Muscle of arm (tissue), 12 donors: ENCODE results near the gene P4HA2. TPM values are rescaled to one million over a fixed set of nuclear protein-coding genes. Genes with fewer than 3 reads are reported as not detected.

Experiments used
- DNase-seq: peaks from one replicate; pipeline ENCODE4 v3.0.0-alpha.2; 2013
- polyA plus RNA-seq, 12 donors: library from polyadenylated mRNA; unstranded; fragments of 120-200 nt; gene quantifications; one replicate each; pipeline ENCODE4 v1.2.1, GENCODE V29; 2013; ENCODE audit not compliant: insufficient read length in 12 of 12

P4HA2 gene
- polyA plus RNA-seq, 12 donors = 31.0 to 87.0 (median 60.9) TPM; not detected in 1

GRCh38 chr5:132253452-132254320 lies 26.0 kb upstream of the P4HA2 start:
- DNase-seq = no peak

GRCh38 chr5:132253008-132253441 lies 25.4 kb upstream of the P4HA2 start:
- DNase-seq = no peak

GRCh38 chr5:132251220-132251725 lies 23.6 kb upstream of the P4HA2 start:
- no peak for DNase-seq

GRCh38 chr5:132250547-132250946 lies 22.9 kb upstream of the P4HA2 start:
- no peak for DNase-seq

- no peak for DNase-seq
These were observed 19.2 kb upstream of the P4HA2 start for GRCh38 chr5:132246806-132247205.

- no peak for DNase-seq
These were observed 17.9 kb upstream of the P4HA2 start for GRCh38 chr5:132245593-132245992.

GRCh38 chr5:132243366-132243977 lies 15.8 kb upstream of the P4HA2 start:
- no peak for DNase-seq

GRCh38 chr5:132239776-132240175 lies 12.1 kb upstream of the P4HA2 start:
- no peak for DNase-seq

- DNase-seq = no peak
These were observed 11.3 kb upstream of the P4HA2 start for GRCh38 chr5:132238901-132239500.

GRCh38 chr5:132238169-132238744 lies 10.6 kb upstream of the P4HA2 start:
- DNase-seq = peak; percentile 67

- no peak for DNase-seq
These were observed 10.0 kb upstream of the P4HA2 start for GRCh38 chr5:132237670-132238069.

- DNase-seq = no peak
These were observed 9.5 kb upstream of the P4HA2 start for GRCh38 chr5:132237141-132237540.

GRCh38 chr5:132235340-132235739 lies 7.7 kb upstream of the P4HA2 start:
- no peak for DNase-seq

GRCh38 chr5:132234684-132235062 lies 7.0 kb upstream of the P4HA2 start:
- no peak for DNase-seq

- DNase-seq = no peak
These were observed 6.4 kb upstream of the P4HA2 start for GRCh38 chr5:132233811-132234683.

- no peak for DNase-seq
These were observed 5.4 kb upstream of the P4HA2 start for GRCh38 chr5:132233081-132233480.

GRCh38 chr5:132232465-132232864 lies 4.8 kb upstream of the P4HA2 start:
- no peak for DNase-seq

GRCh38 chr5:132230871-132231270 lies 3.2 kb upstream of the P4HA2 start:
- no peak for DNase-seq

GRCh38 chr5:132229236-132229635 lies 1.6 kb upstream of the P4HA2 start:
- no peak for DNase-seq

- DNase-seq = no peak
These were observed 785 bp upstream of the P4HA2 start for GRCh38 chr5:132228241-132229035.

- DNase-seq = no peak
These were observed 493 bp downstream of the P4HA2 start for GRCh38 chr5:132227235-132227484.
